Cardiac muscle cell (in vitro differentiated cells and primary cell): Measurements from ENCODE around the gene MRPL40. TPM values are rescaled to one million over a fixed set of nuclear protein-coding genes. Genes with fewer than 3 reads are reported as not detected.

Experiments
- DNase-seq, 2 donors: peaks; one replicate each; pipeline versions ENCODE4 v3.0.0 to v3.0.0-alpha.2; 2010 to 2017; ENCODE audit warnings: low read depth in 1 of 2, low spot score in 1 of 2
- H3K27ac ChIP-seq: fragments of 200-600 bp; sonication (generic); 2 replicates; pipeline ENCODE4 v1.5.1; 2016
- H3K27me3 ChIP-seq: fragments of 200-600 bp; sonication (generic); 2 replicates; pipeline ENCODE4 v1.6.0; 2016; ENCODE audit warnings: control low read depth
- H3K36me3 ChIP-seq: fragments of 200-600 bp; sonication (generic); 2 replicates; pipeline ENCODE4 v1.5.1; 2016; ENCODE audit warnings: control low read depth
- H3K4me1 ChIP-seq: fragments of 200-600 bp; sonication (generic); 2 replicates; pipeline ENCODE4 v1.8.1; 2017; ENCODE audit warnings: low read depth, mild to moderate bottlenecking, mixed run types
- H3K4me3 ChIP-seq: fragments of 200-600 bp; sonication (generic); 2 replicates; pipeline ENCODE4 v1.5.1; 2016; ENCODE audit warnings: mild to moderate bottlenecking
- H3K9me3 ChIP-seq: fragments of 200-600 bp; sonication (generic); 2 replicates; pipeline ENCODE4 v1.5.1; 2017; ENCODE audit warnings: low read depth, mild to moderate bottlenecking, control low read depth
- polyA plus RNA-seq: library from polyadenylated mRNA; unstranded; fragments of >200 nt; fragmentation: Nextera tagmentation; extraction: Ambion mirVana; gene quantifications from 2 replicates; pipeline ENCODE4 v1.2.1, GENCODE V29; 2016
- total RNA-seq: library from RNA; depleted of rRNA; stranded (reverse); fragments of >200 nt; gene quantifications from 2 replicates; pipeline ENCODE4 v1.2.3, GENCODE V29; 2016
- TF ChIP-seq, protein P1 (sequence below): IDR thresholded peaks from 2 replicates; pipeline ENCODE4 v1.5.1; 2012; ENCODE audit warnings: low read depth, mild to moderate bottlenecking, low read length

Gene MRPL40
- total and polyA plus RNA-seq, 2 experiments from 2014 or later, result 38.7 to 91.3 TPM

- no peak overlapping the region for H3K4me3 ChIP-seq
- H3K9me3 ChIP-seq, result no peaks in the 10 kb centered on the region
- no peaks in the 10 kb centered on the region for H3K4me1 ChIP-seq
- peaks cover 34% of the 10 kb centered on the region for H3K36me3 ChIP-seq
- TF ChIP-seq, protein P1, sequence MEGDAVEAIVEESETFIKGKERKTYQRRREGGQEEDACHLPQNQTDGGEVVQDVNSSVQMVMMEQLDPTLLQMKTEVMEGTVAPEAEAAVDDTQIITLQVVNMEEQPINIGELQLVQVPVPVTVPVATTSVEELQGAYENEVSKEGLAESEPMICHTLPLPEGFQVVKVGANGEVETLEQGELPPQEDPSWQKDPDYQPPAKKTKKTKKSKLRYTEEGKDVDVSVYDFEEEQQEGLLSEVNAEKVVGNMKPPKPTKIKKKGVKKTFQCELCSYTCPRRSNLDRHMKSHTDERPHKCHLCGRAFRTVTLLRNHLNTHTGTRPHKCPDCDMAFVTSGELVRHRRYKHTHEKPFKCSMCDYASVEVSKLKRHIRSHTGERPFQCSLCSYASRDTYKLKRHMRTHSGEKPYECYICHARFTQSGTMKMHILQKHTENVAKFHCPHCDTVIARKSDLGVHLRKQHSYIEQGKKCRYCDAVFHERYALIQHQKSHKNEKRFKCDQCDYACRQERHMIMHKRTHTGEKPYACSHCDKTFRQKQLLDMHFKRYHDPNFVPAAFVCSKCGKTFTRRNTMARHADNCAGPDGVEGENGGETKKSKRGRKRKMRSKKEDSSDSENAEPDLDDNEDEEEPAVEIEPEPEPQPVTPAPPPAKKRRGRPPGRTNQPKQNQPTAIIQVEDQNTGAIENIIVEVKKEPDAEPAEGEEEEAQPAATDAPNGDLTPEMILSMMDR, result no peak
- no peak overlapping the region for H3K27ac ChIP-seq
- H3K27me3 ChIP-seq, result no peaks in the 10 kb centered on the region
- DNase-seq, result no peak
Measured at GRCh38 chr22:19457828-19458428, 25.6 kb downstream of the MRPL40 start.

DNA sequence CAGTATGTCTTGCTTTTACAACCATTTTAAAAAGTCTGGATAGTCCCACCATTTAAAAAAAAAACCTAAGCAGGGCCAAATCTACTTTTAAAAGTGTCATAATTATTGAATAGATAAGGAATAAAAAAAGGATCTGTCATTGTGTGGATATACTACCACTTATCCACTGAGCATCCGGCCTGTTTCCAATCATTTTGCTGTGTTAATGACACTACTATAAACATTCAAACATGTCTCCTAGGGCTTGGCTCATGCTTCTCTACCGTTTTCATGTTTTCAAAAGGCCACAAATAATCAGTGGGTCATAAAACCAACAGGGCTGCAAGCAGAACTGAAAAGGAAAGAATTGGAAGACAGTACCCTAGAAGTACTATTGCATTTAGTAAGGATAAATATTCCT, 27.7 kb downstream of the MRPL40 start:
- no peak overlapping the region for H3K27ac ChIP-seq
- TF ChIP-seq, protein P1, result no peak
- H3K9me3 ChIP-seq, result no peaks in the 10 kb centered on the region
- DNase-seq, result no peak
- H3K36me3 ChIP-seq, result peaks cover 25% of the 10 kb centered on the region
- no peaks in the 10 kb centered on the region for H3K27me3 ChIP-seq
- no peak overlapping the region for H3K4me3 ChIP-seq
- no peaks in the 10 kb centered on the region for H3K4me1 ChIP-seq

DNA sequence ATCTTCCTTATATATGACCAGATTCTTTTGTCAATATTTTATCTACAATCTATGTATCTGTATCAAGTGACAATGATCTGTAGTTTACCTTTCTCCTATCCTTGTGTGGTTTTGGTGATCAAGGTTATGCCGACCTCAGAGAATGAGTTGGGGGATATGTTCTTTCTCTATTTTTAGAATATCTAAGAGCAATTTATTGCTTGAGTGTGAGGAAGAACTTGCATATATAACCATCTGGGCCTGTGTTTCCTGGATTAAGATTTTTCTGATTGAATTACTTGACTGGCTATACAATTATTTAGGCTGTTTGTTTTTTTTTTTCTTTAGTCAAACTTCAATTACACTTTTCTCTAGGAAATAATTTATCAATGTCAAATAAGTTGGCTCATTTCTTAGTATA, 29.2 kb downstream of the MRPL40 start:
- Histone ChIP-seq H3K27me3 (no peaks in the 10 kb centered on the region), H3K4me3 (no peak overlapping the region), H3K9me3 (no peaks in the 10 kb centered on the region), H3K36me3 (peaks cover 32% of the 10 kb centered on the region), H3K4me1 (no peaks in the 10 kb centered on the region), H3K27ac (no peak overlapping the region)
- TF ChIP-seq, protein P1, result no peak
- DNase-seq, result no peak

DNA sequence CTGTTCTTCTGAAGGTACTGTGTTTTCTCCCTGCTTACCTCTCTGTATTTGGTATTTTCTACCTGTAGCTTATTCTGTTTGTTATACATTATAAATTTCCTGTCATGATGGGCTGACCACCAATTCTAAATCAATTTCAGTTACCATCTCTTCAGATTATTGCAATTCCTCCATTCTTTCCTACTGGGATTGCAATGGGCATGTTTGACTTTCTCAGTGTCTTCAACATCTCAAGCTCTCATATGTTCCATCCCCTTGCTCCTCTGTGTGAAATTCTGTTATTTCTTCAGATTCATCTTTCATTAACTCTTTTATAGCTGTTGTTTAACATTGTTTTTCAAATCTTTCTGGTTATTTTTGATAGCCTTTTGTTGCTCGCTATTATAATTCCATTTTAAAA, 30.7 kb downstream of the MRPL40 start:
- H3K4me3 ChIP-seq, result no peak overlapping the region

DNA sequence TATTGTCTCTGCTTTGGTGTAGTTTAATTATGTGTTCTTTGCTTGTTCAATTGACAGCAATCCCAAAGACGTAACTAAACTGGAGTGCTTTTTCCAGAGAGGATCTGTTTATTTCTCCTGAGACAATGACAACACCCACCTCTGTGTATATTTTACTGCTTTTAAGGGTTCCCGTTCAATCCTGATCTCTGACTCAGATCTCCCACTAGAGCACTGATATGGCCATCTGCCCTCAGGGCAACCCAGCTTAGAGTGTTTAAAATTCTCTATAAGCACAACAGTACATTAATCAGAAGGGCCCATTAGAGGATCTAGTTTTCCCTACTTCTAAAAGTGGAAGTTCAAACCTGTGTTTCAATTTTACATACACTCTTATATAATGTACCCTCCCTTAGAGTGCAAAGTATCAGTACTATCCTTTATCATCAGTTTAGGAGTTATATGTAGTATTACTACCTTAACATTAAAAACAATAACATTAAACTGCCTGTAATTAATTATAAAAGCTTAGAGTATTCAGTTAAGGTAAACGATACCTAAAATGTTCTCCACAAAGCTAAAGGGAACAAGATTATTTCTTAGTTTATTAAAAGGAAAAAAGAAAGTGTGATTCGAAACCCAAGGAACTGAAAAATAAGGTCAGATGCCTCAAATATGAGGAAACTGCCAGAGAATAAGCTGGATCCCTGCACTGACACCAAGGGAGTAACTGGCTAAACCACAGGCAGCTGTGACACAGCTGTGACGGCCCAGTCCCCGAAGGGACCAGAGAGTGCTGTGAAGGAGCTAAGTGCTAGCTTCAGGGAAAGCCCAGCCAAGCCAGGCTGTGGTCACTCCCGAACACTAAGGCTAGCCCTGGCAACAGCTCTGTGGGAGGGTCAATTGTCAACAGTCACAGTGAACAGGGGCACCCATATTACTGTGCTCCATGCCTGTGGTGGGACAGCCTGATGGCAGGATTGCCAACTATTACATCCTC, 31.4 kb downstream of the MRPL40 start:
- TF ChIP-seq, protein P1, result no peak
- Histone ChIP-seq H3K4me1 (no peaks in the 10 kb centered on the region), H3K4me3 (no peak overlapping the region), H3K9me3 (no peaks in the 10 kb centered on the region), H3K36me3 (peaks cover 38% of the 10 kb centered on the region), H3K27me3 (no peaks in the 10 kb centered on the region), H3K27ac (no peak overlapping the region)
- DNase-seq, result no peak

More for the DNA sequence above, 30.7 kb downstream of the MRPL40 start:
- TF ChIP-seq, protein P1, result no peak
- Histone ChIP-seq H3K27ac (no peak overlapping the region), H3K27me3 (no peaks in the 10 kb centered on the region), H3K4me1 (no peaks in the 10 kb centered on the region), H3K36me3 (peaks cover 36% of the 10 kb centered on the region), H3K9me3 (no peaks in the 10 kb centered on the region)
- no peak for DNase-seq
